Endothelial cell of umbilical vein (primary cell): ENCODE results near the gene CELSR1. TPM values are rescaled to one million over a fixed set of nuclear protein-coding genes. Genes with fewer than 3 reads are reported as not detected.

Experiments used
- BruUV-seq: library from RNA; stranded (reverse); fragments of 400-500 nt; replicated peaks from 2 replicates; lab custom pipeline; 2021; lab: Mats Ljungman, UMichigan
- CTCF ChIA-PET: fragments of 300-600, 350-600 bp; sonication (Branson Sonifier 250); formaldehyde crosslinking; loops from one replicate; lab custom pipeline; 2021; ENCODE audit warnings: antibody characterized with exemption, inconsistent platforms; lab: Charles Lee
- POLR2A ChIA-PET: fragments of 300-600, 350-600 bp; sonication (Branson Sonifier 250); formaldehyde crosslinking; loops from one replicate; lab custom pipeline; 2021; ENCODE audit warnings: antibody characterized with exemption, inconsistent platforms; lab: Charles Lee
- DNase-seq: peaks from one replicate; pipeline ENCODE4 v3.0.0-alpha.2; 2011; ENCODE audit warnings: low read depth, low spot score
- FAIRE-seq: peaks from 2 replicates; lab custom pipeline; 2011; peaks lifted over from hg19 to GRCh38; lab: Jason Lieb, UNC
- H2AFZ ChIP-seq: 2 replicates; pipeline ENCODE4 v1.6.0; 2012; ENCODE audit warnings: low read depth, low read length, control low read depth, inconsistent platforms
- H3K27ac ChIP-seq: 2 replicates; pipeline ENCODE4 v1.5.1; 2011; ENCODE audit warnings: low read depth, mild to moderate bottlenecking, control low read depth, low read length, moderate library complexity; ENCODE audit not compliant: insufficient read depth
- H3K27me3 ChIP-seq, 2 experiments: 2 replicates each; pipeline versions ENCODE4 v1.6.0 to v1.6.1; 2011; ENCODE audit warnings: low read length in 2 of 2, mixed read lengths in 1 of 2; ENCODE audit not compliant: control insufficient read depth in 2 of 2, insufficient read depth in 2 of 2
- H3K36me3 ChIP-seq, 2 experiments: 2 replicates in 1 of 2; 3 replicates in 1 of 2; pipeline ENCODE4 v1.5.1; 2011; ENCODE audit warnings: low read length in 2 of 2, mild to moderate bottlenecking in 1 of 2, moderate library complexity in 1 of 2; ENCODE audit not compliant: control insufficient read depth in 2 of 2, insufficient read depth in 2 of 2; ENCODE audit errors: extremely low read depth in 1 of 2
- H3K4me1 ChIP-seq: 3 replicates; pipeline ENCODE4 v1.5.1; 2011; ENCODE audit warnings: mild to moderate bottlenecking, low read length; ENCODE audit not compliant: control insufficient read depth, insufficient read depth; ENCODE audit errors: extremely low read depth
- H3K4me2 ChIP-seq: 2 replicates; pipeline ENCODE4 v1.6.1; 2011; ENCODE audit warnings: low read length, control low read depth, mixed read lengths; ENCODE audit not compliant: insufficient read depth
- H3K4me3 ChIP-seq, 3 experiments: fragments of 200-600 bp in 1 of 3; sonication (generic), shearing (Covaris generic) in 1 of 3; replicated peaks in 1 of 3; 2 replicates each; pipeline ENCODE4 v1.5.1; 2011 to 2016; ENCODE audit warnings: control low read depth in 3 of 3, low read length in 3 of 3, mild to moderate bottlenecking in 2 of 3, inconsistent platforms in 1 of 3, low read depth in 1 of 3, moderate library complexity in 1 of 3; ENCODE audit not compliant: insufficient read depth in 1 of 3
- H3K79me2 ChIP-seq: 2 replicates; pipeline ENCODE4 v1.6.0; 2012; ENCODE audit warnings: low read length, inconsistent platforms; ENCODE audit not compliant: control insufficient read depth, insufficient read depth
- H3K9ac ChIP-seq: replicated peaks from 2 replicates; pipeline ENCODE3; 2011; ENCODE audit warnings: low read length, control low read depth; ENCODE audit not compliant: insufficient read depth; ENCODE audit errors: extremely low read depth
- H3K9me1 ChIP-seq: replicated peaks from 3 replicates; pipeline ENCODE4 v1.6.0; 2011; ENCODE audit warnings: mild to moderate bottlenecking, low read length; ENCODE audit not compliant: control insufficient read depth, insufficient read depth; ENCODE audit errors: extremely low read depth
- H3K9me3 ChIP-seq: replicated peaks from 2 replicates; pipeline ENCODE4 v1.5.1; 2012; ENCODE audit warnings: low read length, inconsistent platforms; ENCODE audit not compliant: control insufficient read depth, insufficient read depth
- H4K20me1 ChIP-seq: replicated peaks from 2 replicates; pipeline ENCODE3; 2011; ENCODE audit warnings: mild to moderate bottlenecking, low read length; ENCODE audit not compliant: control insufficient read depth, insufficient read depth; ENCODE audit errors: extremely low read depth
- CTCF ChIP-seq, 2 donors: IDR thresholded peaks; 1 replicate in 1 of 2; 2 replicates in 1 of 2; pipeline ENCODE4 v1.5.1; 2011; ENCODE audit warnings: low read length in 2 of 2, mild to moderate bottlenecking in 2 of 2, moderate library complexity in 2 of 2, control low read depth in 1 of 2, inconsistent platforms in 1 of 2, low read depth in 1 of 2; ENCODE audit not compliant: insufficient read depth in 1 of 2; ENCODE audit errors: extremely low read depth in 1 of 2
- EZH2 ChIP-seq: IDR thresholded peaks from 2 replicates; pipeline ENCODE4 v1.6.1; 2012; ENCODE audit warnings: borderline replicate concordance, low read depth, mild to moderate bottlenecking, moderate library complexity, low read length, inconsistent platforms; ENCODE audit not compliant: severe bottlenecking
- FOS ChIP-seq: IDR thresholded peaks from 2 replicates; pipeline ENCODE4 v1.6.1; 2011; ENCODE audit warnings: mild to moderate bottlenecking, low read length, moderate library complexity, borderline replicate concordance; ENCODE audit not compliant: insufficient read depth
- GATA2 ChIP-seq: IDR thresholded peaks from 2 replicates; pipeline ENCODE4 v1.7.0; 2011; ENCODE audit warnings: low read depth, mild to moderate bottlenecking, moderate library complexity, mixed read lengths, low read length; ENCODE audit not compliant: insufficient read length, insufficient read depth
- JUN ChIP-seq: IDR thresholded peaks from 2 replicates; pipeline ENCODE4 v1.6.1; 2011; ENCODE audit warnings: borderline replicate concordance, low read depth; ENCODE audit not compliant: insufficient read length, insufficient read depth
- MAX ChIP-seq: IDR thresholded peaks from 2 replicates; pipeline ENCODE4 v1.6.1; 2011; ENCODE audit not compliant: insufficient read depth, insufficient read length
- MYC ChIP-seq: IDR thresholded peaks from one replicate; pipeline ENCODE4 v1.6.1; 2011; ENCODE audit warnings: mild to moderate bottlenecking, low read depth, low read length
- POLR2A ChIP-seq: IDR thresholded peaks from 2 replicates; pipeline ENCODE4 v1.6.1; 2012; ENCODE audit warnings: low read depth, mild to moderate bottlenecking, control low read depth, low read length
- POLR2AphosphoS5 ChIP-seq: IDR thresholded peaks from 2 replicates; pipeline ENCODE4 v1.6.1; 2012; ENCODE audit warnings: low read depth, mild to moderate bottlenecking, control low read depth, low read length, moderate library complexity; ENCODE audit not compliant: insufficient read depth
- dilution Hi-C: fragments of 300-500 bp; cut with MboI; formaldehyde crosslinking; loops from one replicate; pipeline ENCODE4 v1.15.0; 2019; ENCODE audit warnings: low sequenced_read_pairs; ENCODE audit not compliant: extremely low pct_ligation_motif_present
- intact Hi-C: fragments of 100-400 bp; cut with micrococcal nuclease; formaldehyde crosslinking; loops from one replicate; pipeline ENCODE4 v1.10.0; 2022
- polyA plus RNA-seq, 4 experiments: library from polyadenylated mRNA; depleted of rRNA in 3 of 4; stranded (reverse) in 3 of 4; unstranded in 1 of 4; fragments of >200 nt; gene quantifications; 2 replicates each; pipeline versions ENCODE4 v1.2.1 to v1.2.3, GENCODE V29; 2011 to 2012; ENCODE audit warnings: missing spikeins in 1 of 4
- total RNA-seq: library from RNA; stranded (reverse); gene quantifications from 2 replicates; pipeline ENCODE4 v1.2.3, GENCODE V29; 2021

The CELSR1 gene
- total and polyA plus RNA-seq, 2 donors (not counting 3 experiments of a cell fraction or from before 2014, with no cell fraction given): 3.7 to 5.4 TPM

- DNase-seq: peak; percentile 84
- intact Hi-C loops: loop anchor here (2.0 kb wide), 1 partner anchor 39 kb away; the partner anchor contains the start of gene GTSE1
- POLR2A ChIA-PET: interaction anchor here (1.2 kb wide), 1 partner anchor 212 kb away, joined by 3 read pairs; no protein-coding TSS in a partner anchor
Observed at GRCh38 chr22:46335201-46336118, 202.0 kb downstream of the CELSR1 start, which contains the start of gene TRMU. TSS of gene TRMU (plus strand) at chr22:46335714. CDS start at chr22:46335765, 51 bp downstream.

More at GRCh38 chr22:46335201-46336118, 202.0 kb downstream of the CELSR1 start, which contains the start of gene TRMU:
- H3K4me2 ChIP-seq: peak within 1 kb of the TSS; percentile 77
- peaks cover 11 to 18% of the 10 kb centered on the region in 2 experiments for H3K36me3 ChIP-seq
- BruUV-seq: TSS peak; percentile 94
- H3K4me1 ChIP-seq: peaks cover 7% of the 10 kb centered on the region
- H3K9me1 ChIP-seq: no peaks in the 10 kb centered on the region
- H4K20me1 ChIP-seq: no peaks in the 10 kb centered on the region
- CTCF ChIA-PET: interaction anchor here (0.6 to 1.7 kb wide), 7 partner anchors 12 to 329 kb away, joined by 3 to 9 read pairs (median 4); no protein-coding TSS in a partner anchor
- peak; percentile 95 for TF ChIP-seq POLR2AphosphoS5
- peak; percentile 79 for TF ChIP-seq POLR2A
- peak; percentile 51 for TF ChIP-seq MAX
- TF ChIP-seq EZH2: no peak
- no peak for TF ChIP-seq JUN
- no peak for TF ChIP-seq FOS
- peak; percentile 69 for TF ChIP-seq MYC
- TF ChIP-seq CTCF (IDR thresholded peaks at IDR 0.05; ENCODE audit: extremely low read depth in 1 of 2, insufficient read depth in 1 of 2, low read depth in 1 of 2, low read length in 2 of 2): no peak
- no peak for TF ChIP-seq GATA2
- FAIRE-seq: peak; percentile 82
- peak within 1 kb of the TSS; percentile 77 for H3K9ac ChIP-seq
- peak within 1 kb of the TSS; percentile 93 for H2AFZ ChIP-seq
- peaks cover 32% of the 10 kb centered on the region for H3K79me2 ChIP-seq
- H3K27ac ChIP-seq: peak within 1 kb of the TSS; percentile 41
- H3K27me3 ChIP-seq: no peaks in the 10 kb centered on the region
- no peaks in the 10 kb centered on the region for H3K9me3 ChIP-seq
- peak within 1 kb of the TSS; percentile 76 to 98 (median 84) for H3K4me3 ChIP-seq
- dilution Hi-C loops: no loop called here
